HepG2 (cell line): ENCODE data around the gene C1R. TPM values are rescaled to one million over a fixed set of nuclear protein-coding genes. Genes with fewer than 3 reads are reported as not detected.
A peak's percentile ranks its signal among the peaks of the same experiment; 100 is the strongest.

Experiments
- CBX1 ChIP-seq: IDR thresholded peaks from one replicate; pipeline ENCODE4 v1.6.1; 2016; ENCODE audit warnings: antibody characterized with exemption, low read depth
- FOXP4 ChIP-seq: sonication (generic); formaldehyde crosslinking; IDR thresholded peaks from 2 replicates; pipeline ENCODE4 v1.4.0; 2020; ENCODE audit warnings: missing genetic modification reagents
- HBP1 ChIP-seq: IDR thresholded peaks from 2 replicates; pipeline ENCODE4 v1.6.1; 2016; ENCODE audit warnings: low read depth, control low read depth
- HOXD1 ChIP-seq: sonication (generic); formaldehyde crosslinking; IDR thresholded peaks from 2 replicates; pipeline ENCODE4 v1.5.0; 2020; ENCODE audit warnings: missing genetic modification reagents
- KAT8 ChIP-seq: IDR thresholded peaks from 2 replicates; pipeline ENCODE4 v1.6.1; 2016; ENCODE audit warnings: missing genetic modification reagents, missing compliant biosample characterization
- MAFK ChIP-seq, 2 experiments: IDR thresholded peaks in 1 of 2; conservative IDR thresholded peaks in 1 of 2; 2 replicates each; pipeline ENCODE4 v1.6.1; 2011; ENCODE audit warnings: improper control_type of control experiment in 2 of 2, low read length in 2 of 2
- MIER2 ChIP-seq: IDR thresholded peaks from 2 replicates; pipeline ENCODE4 v1.6.1; 2016; ENCODE audit warnings: missing biosample characterization, missing genetic modification reagents
- PAX8 ChIP-seq: sonication (generic); formaldehyde crosslinking; IDR thresholded peaks from 2 replicates; pipeline ENCODE4 v1.8.0; 2022; ENCODE audit warnings: mild to moderate bottlenecking, missing genetic modification reagents, borderline replicate concordance
- PTBP1 ChIP-seq: fragments of 200-400 bp; formaldehyde crosslinking; IDR thresholded peaks from 2 replicates; pipeline ENCODE4 v1.6.1; 2018; ENCODE audit warnings: low read length, low read depth; ENCODE audit not compliant: poor library complexity, severe bottlenecking
- RARA ChIP-seq: IDR thresholded peaks from 2 replicates; pipeline ENCODE4 v1.6.1; 2016; ENCODE audit warnings: missing genetic modification reagents, missing compliant biosample characterization
- STAG1 ChIP-seq: sonication (generic); formaldehyde crosslinking; IDR thresholded peaks from 2 replicates; pipeline ENCODE4 v1.4.0; 2020; ENCODE audit warnings: missing genetic modification reagents
- TCF7 ChIP-seq: sonication (generic); IDR thresholded peaks from 2 replicates; pipeline ENCODE4 v1.6.1; 2016; ENCODE audit warnings: antibody characterized with exemption, low read depth
- WIZ ChIP-seq: sonication (generic); formaldehyde crosslinking; IDR thresholded peaks from 2 replicates; pipeline ENCODE4 v1.5.1; 2020; ENCODE audit warnings: mild to moderate bottlenecking, missing genetic modification reagents
- ZBED4 ChIP-seq: sonication (generic); formaldehyde crosslinking; IDR thresholded peaks from 2 replicates; pipeline ENCODE4 v1.4.0; 2020; ENCODE audit warnings: missing genetic modification reagents, borderline replicate concordance
- ZNF350 ChIP-seq: sonication (generic); formaldehyde crosslinking; IDR thresholded peaks from 2 replicates; pipeline ENCODE4 v1.4.0; 2020; ENCODE audit warnings: mild to moderate bottlenecking, low read depth, missing genetic modification reagents, borderline replicate concordance
- ZNF441 ChIP-seq: sonication (generic); formaldehyde crosslinking; IDR thresholded peaks from 2 replicates; pipeline ENCODE4 v1.7.0; 2021; ENCODE audit warnings: missing genetic modification reagents, borderline replicate concordance
- ZNF598 ChIP-seq: sonication (generic); formaldehyde crosslinking; IDR thresholded peaks from 2 replicates; pipeline ENCODE4 v1.5.1; 2020; ENCODE audit warnings: mild to moderate bottlenecking, missing genetic modification reagents, borderline replicate concordance
- ZNF674 ChIP-seq: sonication (generic); formaldehyde crosslinking; IDR thresholded peaks from 2 replicates; pipeline ENCODE4 v1.5.0; 2020; ENCODE audit warnings: low read depth, mild to moderate bottlenecking, missing genetic modification reagents
- ZNF713 ChIP-seq: sonication (generic); formaldehyde crosslinking; IDR thresholded peaks from 2 replicates; pipeline ENCODE4 v1.4.0; 2020; ENCODE audit warnings: mild to moderate bottlenecking, missing genetic modification reagents
- polyA plus RNA-seq, 8 experiments: library from polyadenylated mRNA; depleted of rRNA in 3 of 8; stranded (reverse) in 7 of 8; unstranded in 1 of 8; fragments of >200 nt; fragmentation: Illumina TruSeq in 4 of 8; extraction: Trizol in 4 of 8; gene quantifications; 2 replicates each; pipeline versions ENCODE4 v1.2.1 to v1.2.3, GENCODE V29; 2011 to 2016; ENCODE audit warnings: low read depth in 4 of 8, missing spikeins in 1 of 8, mixed read lengths in 1 of 8; ENCODE audit not compliant: insufficient read depth in 1 of 8
- total RNA-seq, 5 experiments: library from RNA; depleted of rRNA; stranded (reverse); fragments of >200 nt; fragmentation: Illumina TruSeq; extraction: Trizol; gene quantifications; 2 replicates each; pipeline ENCODE4 v1.2.3, GENCODE V29; 2016; ENCODE audit warnings: low read depth in 1 of 5
- TF ChIP-seq, protein P1 (sequence below): sonication (generic); formaldehyde crosslinking; IDR thresholded peaks from 2 replicates; pipeline ENCODE4 v1.9.0; 2021; ENCODE audit warnings: missing genetic modification reagents, borderline replicate concordance
- TF ChIP-seq, protein P2 (sequence below): sonication (generic); formaldehyde crosslinking; IDR thresholded peaks from 2 replicates; pipeline ENCODE4 v1.4.0; 2020; ENCODE audit warnings: missing genetic modification reagents, mild to moderate bottlenecking, borderline replicate concordance

Gene C1R
- total and polyA plus RNA-seq, 2 of the 13 experiments (the other 11 are each of a cell fraction or from before 2014, with no cell fraction given) = 3.5 to 6.5 TPM

DNA sequence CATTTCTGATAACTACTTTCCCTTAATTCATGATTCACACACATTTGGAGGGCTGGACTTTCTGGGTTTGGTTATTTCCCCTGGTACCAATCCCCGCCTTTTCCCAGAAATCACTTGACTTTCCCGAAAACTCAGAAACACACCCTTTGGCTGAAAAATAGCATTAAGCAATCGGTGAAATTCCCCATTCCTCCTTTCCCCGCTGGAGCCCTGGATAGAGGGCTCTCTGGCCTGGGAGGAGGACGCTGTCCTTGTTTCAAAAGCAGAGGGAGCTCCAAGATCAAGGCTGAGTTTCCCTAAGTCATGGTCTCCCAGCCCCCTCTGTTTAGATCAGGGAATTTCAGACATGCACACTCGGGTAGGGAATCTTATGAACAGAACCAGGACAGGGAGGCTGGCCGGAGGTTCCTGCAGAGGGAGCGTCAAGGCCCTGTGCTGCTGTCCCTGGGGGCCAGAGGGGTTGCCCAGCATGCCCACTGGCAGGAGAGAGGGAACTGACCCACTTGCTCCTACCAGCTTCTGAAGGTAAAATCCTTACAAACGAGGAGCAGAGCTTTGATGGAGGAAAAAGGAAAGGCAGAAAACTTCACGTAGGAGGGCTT is 31.8 kb downstream of the C1R start, which contains the start of gene C1S (continued):
- TF ChIP-seq, protein P1, sequence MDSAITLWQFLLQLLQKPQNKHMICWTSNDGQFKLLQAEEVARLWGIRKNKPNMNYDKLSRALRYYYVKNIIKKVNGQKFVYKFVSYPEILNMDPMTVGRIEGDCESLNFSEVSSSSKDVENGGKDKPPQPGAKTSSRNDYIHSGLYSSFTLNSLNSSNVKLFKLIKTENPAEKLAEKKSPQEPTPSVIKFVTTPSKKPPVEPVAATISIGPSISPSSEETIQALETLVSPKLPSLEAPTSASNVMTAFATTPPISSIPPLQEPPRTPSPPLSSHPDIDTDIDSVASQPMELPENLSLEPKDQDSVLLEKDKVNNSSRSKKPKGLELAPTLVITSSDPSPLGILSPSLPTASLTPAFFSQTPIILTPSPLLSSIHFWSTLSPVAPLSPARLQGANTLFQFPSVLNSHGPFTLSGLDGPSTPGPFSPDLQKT (CRISPR knock-in tag) = no peak
- TF ChIP-seq STAG1 (CRISPR knock-in tag) (peak; percentile 93), ZBED4 (CRISPR knock-in tag) (peak; percentile 70; the same call in 1 of the 2 replicates), HBP1 (0 out of 2 replicates have a peak, but pooled peaks have one; percentile 27), KAT8 (CRISPR knock-in tag) (peak; percentile 50), TCF7 (no peak), ZNF674 (CRISPR knock-in tag) (no peak), RARA (CRISPR knock-in tag) (0 out of 2 replicates have a peak, but pooled peaks have one; percentile 9), WIZ (no peak), FOXP4 (CRISPR knock-in tag) (no peak), ZNF350 (no peak), ZNF441 (CRISPR knock-in tag) (no peak), PAX8 (CRISPR knock-in tag) (no peak), CBX1 (no peak), ZNF713 (no peak), HOXD1 (no peak), MAFK (conservative IDR thresholded peaks at IDR 0.05 in 1 of 2, IDR thresholded peaks at IDR 0.05 in 1 of 2; ENCODE audit: low read length in 2 of 2) (peak; percentile 49 to 66), PTBP1 (no peak), MIER2 (CRISPR knock-in tag) (no peak), ZNF598 (CRISPR knock-in tag) (0 out of 2 replicates have a peak, but pooled peaks have one; percentile 23)
- TF ChIP-seq, protein P2, sequence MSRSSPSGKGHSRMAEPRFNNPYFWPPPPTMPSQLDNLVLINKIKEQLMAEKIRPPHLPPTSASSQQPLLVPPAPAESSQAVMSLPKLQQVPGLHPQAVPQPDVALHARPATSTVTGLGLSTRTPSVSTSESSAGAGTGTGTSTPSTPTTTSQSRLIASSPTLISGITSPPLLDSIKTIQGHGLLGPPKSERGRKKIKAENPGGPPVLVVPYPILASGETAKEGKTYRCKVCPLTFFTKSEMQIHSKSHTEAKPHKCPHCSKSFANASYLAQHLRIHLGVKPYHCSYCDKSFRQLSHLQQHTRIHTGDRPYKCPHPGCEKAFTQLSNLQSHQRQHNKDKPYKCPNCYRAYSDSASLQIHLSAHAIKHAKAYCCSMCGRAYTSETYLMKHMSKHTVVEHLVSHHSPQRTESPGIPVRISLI (CRISPR knock-in tag) = no peak
